Left renal cortex interstitium (tissue), 4 donors: ENCODE data around the gene SLC37A4. TPM values are rescaled to one million over a fixed set of nuclear protein-coding genes. Genes with fewer than 3 reads are reported as not detected.
"Not testable (repeated sequence)": the region's sequence is repeated elsewhere in the genome, so short reads cannot be mapped to it uniquely, and the experiment has no call there.

Experiments used
- DNase-seq, 4 donors: peaks; one replicate each; pipeline ENCODE4 v3.0.0-alpha.2; 2013; ENCODE audit warnings: low read depth in 4 of 4, low spot score in 2 of 4, missing footprints in 1 of 4
- polyA plus RNA-seq, 4 donors: library from polyadenylated mRNA; unstranded; fragments of 120-200 nt; gene quantifications; one replicate each; pipeline ENCODE4 v1.2.1, GENCODE V29; 2013; ENCODE audit not compliant: insufficient read length in 4 of 4

SLC37A4 gene
- polyA plus RNA-seq, 4 donors = 79.3 to 109 (median 97.4) TPM

DNA sequence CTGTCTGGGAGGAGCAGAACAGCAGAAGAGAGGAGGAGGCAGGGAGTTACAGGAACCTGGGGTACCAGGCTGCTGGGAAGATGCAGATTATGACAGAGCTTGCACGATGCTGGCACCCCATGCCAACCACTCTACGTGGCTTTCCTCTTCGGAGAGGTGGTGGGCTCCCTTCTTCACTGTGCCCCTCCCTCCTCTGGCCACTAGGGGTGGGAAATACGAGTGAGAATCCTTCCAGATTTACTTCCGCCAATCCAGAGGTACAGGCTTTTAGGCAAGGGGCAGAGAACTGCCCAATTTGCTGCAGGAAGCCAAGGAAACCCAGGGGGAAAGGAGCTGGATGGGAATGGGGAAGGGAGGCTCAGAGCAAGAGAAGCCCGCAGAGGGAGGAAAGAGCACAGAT is 14.0 kb upstream of the SLC37A4 start:
- no peak for DNase-seq

- no peak for DNase-seq
Observed at GRCh38 chr11:119042927-119043326, 12.2 kb upstream of the SLC37A4 start.

GRCh38 chr11:119041821-119042514 is 11.3 kb upstream of the SLC37A4 start:
- no peak for DNase-seq

DNA sequence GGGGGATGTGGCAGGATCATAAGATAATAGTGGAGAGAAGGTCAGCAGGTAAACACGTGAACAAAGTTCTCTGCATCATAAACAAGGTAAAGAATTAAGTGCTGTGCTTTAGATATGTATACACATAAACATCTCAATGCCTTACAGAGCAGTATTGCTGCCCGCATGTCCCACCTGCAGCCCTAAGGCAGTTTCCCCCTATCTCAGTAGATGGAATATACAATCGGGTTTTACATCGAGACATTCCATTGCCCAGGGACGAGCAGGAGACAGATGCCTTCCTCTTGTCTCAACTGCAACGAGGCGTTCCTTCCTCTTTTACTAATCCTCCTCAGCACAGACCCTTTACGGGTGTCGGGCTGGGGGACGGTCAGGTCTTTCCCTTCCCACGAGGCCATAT is 8.8 kb upstream of the SLC37A4 start:
- DNase-seq = not testable (repeated sequence)

DNA sequence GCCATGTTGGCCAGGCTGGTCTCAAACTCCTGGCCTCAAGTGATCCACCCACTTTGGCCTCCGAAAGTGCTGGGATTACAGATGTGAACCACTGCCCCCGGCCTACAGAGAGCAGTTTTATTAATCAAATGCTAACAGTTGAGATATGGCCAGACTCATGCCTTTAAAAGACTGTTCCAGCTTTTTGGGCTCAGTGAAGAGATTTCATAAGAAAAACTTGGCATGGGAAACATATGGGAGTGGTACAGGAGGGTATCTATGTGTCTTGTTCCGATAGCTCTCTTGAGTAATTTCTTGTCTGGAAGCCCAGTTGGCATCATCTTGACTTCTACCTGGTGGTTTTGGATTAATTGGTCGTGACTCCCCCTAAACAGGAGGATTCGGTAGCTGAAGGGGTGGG is 8.2 kb upstream of the SLC37A4 start:
- no peak for DNase-seq

DNA sequence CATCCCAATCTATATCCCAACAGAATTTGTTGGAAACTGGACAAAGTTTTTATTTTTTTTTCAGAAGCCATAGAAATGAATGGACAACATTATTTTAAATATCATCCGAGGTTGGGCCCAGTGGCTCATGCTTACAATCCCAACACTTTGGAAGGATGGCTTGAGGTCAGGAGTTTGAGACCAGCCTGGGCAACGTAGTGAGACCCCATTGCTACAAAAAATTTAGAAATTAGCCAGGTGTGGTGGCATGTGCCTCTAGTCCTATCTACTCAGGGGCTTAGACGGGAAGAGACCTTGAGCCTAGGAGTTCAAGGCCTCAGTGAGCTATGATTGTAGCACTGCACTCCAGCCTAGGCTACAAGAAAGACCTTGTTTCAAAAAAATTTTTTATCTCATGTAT is 4.1 kb upstream of the SLC37A4 start:
- DNase-seq = no peak

- not testable (repeated sequence) for DNase-seq
Observed at GRCh38 chr11:119033421-119033820, 2.7 kb upstream of the SLC37A4 start.

GRCh38 chr11:119031912-119032280 is 1.2 kb upstream of the SLC37A4 start:
- no peak for DNase-seq

GRCh38 chr11:119030029-119030328 is 698 bp downstream of the SLC37A4 start:
- DNase-seq = no peak

GRCh38 chr11:119029340-119030028 is 1.2 kb downstream of the SLC37A4 start:
- DNase-seq = no peak

GRCh38 chr11:119029069-119029339 is 1.7 kb downstream of the SLC37A4 start:
- DNase-seq = no peak

DNA sequence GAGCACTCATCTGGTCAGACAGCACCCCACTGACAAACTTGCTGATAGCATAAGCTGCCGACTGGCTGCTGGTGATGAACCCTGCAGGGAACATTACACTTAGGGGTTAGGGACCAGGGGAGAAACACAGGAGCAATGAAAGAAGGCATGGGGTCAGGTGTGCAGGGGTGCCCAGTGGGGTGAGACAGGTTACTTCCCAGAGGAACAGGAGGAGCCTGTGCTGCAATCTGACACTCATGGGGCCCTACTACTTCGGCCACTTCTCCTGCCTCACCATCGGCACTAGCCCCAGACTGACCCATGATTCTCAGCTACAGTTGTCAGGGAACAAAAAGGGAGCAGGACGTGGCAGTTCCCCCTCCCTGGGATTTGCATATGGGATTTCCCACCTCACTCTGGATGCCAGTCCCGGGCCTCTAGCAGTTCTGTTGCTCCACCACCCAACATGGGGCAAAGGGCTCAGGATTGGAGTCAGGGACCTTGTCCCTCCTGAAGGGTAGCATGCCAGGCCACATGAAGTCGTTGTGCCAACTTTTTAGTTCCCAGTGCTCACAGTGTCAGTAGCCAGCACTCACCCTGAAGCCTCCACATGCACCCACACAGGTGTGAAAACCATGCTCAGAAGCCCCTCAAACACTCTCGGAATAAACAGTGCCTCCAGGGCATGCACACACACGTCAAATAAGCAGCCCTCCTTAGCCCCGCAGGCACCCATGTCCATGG is 2.2 kb downstream of the SLC37A4 start:
- DNase-seq = no peak

- DNase-seq = no peak
Observed at GRCh38 chr11:119027561-119028345, 2.9 kb downstream of the SLC37A4 start.

- no peak for DNase-seq
Observed at GRCh38 chr11:119026970-119027369, 3.7 kb downstream of the SLC37A4 start.

DNA sequence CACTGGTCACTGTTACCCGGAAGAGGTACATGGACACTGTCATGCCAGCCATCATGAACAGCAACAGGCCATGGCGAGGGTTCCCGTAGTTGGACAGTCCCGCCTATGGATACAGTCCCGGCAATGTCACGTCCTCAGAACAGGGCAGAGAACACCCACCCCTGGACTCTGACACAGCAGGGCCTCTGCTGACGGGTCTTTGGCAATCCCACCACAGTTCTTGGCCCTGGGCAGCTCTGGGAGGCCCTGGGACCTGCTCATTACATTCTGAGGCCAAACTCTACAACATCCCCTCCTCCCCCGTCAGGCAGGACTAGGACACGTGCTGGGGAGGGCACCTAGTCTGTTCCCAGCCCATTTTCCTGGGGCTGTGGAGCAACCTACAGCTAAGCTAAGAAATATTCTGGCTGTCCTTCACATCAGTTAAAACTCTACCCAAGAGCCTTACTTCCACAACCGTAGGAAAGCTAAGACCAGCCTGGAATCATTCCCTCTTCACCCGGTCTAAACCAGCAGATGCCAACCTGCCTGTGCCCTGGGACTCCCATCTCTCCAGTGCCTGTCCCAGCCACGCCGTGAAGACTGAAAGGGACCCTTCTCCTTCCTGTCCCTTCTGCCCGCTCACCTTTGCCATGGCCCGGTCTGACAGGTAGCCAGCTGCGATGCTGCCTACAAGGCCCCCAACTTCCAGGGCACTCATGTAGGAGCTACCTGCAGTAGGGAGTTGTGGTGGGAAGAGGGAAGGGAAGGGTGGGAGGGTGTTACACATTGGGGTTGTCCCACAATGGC is 4.5 kb downstream of the SLC37A4 start:
- no peak for DNase-seq

GRCh38 chr11:119025541-119025940 is 5.1 kb downstream of the SLC37A4 start:
- DNase-seq = no peak

GRCh38 chr11:119025099-119025473 is 5.6 kb downstream of the SLC37A4 start:
- no peak for DNase-seq

- no peak for DNase-seq
Observed at GRCh38 chr11:119024430-119025098, 6.1 kb downstream of the SLC37A4 start.

GRCh38 chr11:119023741-119024140 is 6.9 kb downstream of the SLC37A4 start:
- DNase-seq = no peak

- DNase-seq = no peak
Observed at GRCh38 chr11:119021631-119022030, 9.0 kb downstream of the SLC37A4 start.
